D721Med (cell line): ENCODE measurements around the gene PCCB.

Experiments
- DNase-seq: peaks from one replicate; pipeline ENCODE4 v3.0.0; 2011; ENCODE audit warnings: low spot score; ENCODE audit not compliant: insufficient read length
- FAIRE-seq: peaks from 2 replicates; lab custom pipeline; 2011; peaks lifted over from hg19 to GRCh38; lab: Jason Lieb, UNC
- TF ChIP-seq, protein P1 (sequence below): IDR thresholded peaks from 2 replicates; pipeline ENCODE4 v1.5.1; 2012; ENCODE audit warnings: mild to moderate bottlenecking, control low read depth; ENCODE audit not compliant: insufficient read depth; ENCODE audit errors: missing control alignments

The PCCB gene

DNA sequence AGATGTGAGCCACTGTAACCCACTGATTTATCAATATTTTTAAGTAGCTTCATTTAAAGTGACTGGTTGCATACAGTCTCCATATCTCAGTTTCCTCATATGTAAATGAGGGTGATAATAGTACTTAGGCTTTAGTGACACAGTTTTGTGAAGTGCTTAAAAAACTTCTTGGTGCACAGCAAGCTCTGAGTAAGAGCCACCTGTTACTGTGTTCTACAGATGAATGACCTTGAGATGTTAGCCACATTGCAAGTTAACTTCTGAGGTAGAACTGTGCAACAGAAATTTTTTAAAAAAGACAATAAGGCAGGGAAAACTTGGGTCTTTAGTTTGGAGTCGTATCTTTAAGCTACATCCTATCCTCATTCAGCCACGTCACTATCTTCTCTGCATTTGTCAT, 43.1 kb downstream of the PCCB start:
- TF ChIP-seq, protein P1, sequence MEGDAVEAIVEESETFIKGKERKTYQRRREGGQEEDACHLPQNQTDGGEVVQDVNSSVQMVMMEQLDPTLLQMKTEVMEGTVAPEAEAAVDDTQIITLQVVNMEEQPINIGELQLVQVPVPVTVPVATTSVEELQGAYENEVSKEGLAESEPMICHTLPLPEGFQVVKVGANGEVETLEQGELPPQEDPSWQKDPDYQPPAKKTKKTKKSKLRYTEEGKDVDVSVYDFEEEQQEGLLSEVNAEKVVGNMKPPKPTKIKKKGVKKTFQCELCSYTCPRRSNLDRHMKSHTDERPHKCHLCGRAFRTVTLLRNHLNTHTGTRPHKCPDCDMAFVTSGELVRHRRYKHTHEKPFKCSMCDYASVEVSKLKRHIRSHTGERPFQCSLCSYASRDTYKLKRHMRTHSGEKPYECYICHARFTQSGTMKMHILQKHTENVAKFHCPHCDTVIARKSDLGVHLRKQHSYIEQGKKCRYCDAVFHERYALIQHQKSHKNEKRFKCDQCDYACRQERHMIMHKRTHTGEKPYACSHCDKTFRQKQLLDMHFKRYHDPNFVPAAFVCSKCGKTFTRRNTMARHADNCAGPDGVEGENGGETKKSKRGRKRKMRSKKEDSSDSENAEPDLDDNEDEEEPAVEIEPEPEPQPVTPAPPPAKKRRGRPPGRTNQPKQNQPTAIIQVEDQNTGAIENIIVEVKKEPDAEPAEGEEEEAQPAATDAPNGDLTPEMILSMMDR = no peak
- DNase-seq = no peak
- FAIRE-seq = no peak

DNA sequence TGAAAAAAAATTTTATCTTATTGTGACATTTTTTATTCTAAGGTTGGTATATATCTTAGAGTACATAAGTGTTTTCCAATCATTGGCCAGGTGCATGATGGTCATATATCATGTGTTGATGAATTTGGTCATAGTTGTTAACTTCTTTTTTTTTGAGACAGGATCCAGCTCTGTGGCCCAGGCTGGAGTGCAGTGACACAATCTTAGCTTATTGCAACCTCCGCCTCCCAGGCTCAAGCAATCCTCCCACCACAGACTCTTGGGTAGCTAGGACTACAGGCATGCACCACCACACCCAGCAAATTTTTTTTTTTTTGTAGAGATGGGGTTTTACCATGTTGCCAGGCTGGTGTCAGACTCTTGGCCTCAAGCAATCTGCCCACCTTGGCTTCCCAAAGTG, 44.0 kb downstream of the PCCB start:
- DNase-seq = no peak
- no peak for FAIRE-seq
- TF ChIP-seq, protein P1 = no peak

DNA sequence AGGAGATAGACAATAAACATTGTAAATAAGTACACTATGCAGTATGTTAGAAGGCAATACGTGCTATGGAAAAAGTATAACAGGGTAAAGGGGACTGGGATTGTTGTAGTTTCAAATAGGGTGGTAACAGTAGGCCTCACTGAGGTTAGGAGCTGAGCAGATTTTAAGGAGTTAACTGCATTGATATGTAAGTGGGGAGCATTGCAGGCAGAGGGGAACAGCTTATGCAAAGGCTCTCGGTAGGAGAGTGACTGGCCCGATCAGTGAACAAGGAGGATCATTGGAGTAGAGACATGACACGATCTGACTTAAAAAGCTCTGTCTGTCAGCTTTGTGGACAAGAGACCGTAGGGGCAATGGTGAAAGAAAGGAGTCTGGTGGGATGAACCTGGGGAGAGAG, 46.8 kb downstream of the PCCB start:
- no peak for DNase-seq
- TF ChIP-seq, protein P1 = no peak
- no peak for FAIRE-seq

DNA sequence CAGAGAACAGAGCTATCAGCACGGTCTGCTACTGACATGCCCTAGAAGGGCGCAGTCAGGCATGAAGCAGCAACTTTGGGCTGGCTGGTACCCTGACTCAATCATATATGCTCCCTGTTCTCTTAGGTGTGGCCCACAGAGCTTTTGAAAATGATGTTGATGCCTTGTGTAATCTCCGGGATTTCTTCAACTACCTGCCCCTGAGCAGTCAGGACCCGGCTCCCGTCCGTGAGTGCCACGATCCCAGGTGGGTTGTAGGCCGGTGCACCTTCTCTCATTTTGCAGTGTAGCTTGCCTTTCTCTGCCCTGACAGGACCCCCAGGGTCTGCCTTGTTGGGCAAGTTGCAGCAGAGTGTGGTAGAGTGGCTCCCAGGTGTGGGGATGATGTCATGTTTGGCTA, 47.7 kb downstream of the PCCB start:
- FAIRE-seq (no peak), DNase-seq (no peak)
- TF ChIP-seq, protein P1 = no peak

DNA sequence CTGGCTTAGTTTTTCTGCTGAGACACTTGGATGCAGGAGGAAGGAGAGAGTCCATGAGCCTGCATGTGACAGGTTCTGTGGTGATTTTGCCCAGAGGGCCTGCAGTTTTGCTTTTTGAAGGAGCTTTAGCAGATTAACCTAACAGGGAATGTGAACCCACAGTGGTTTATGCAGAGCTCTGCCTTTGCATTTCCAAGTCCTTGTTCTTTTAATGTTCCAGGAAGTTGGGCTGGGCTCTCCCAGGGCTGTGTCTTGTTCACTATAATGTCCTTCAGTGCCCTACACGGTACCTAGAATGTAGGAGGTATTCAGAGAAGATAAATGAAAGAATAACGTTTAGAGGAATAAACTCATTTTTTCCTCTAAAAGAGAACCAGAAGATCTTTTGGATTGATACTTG, 50.3 kb downstream of the PCCB start:
- TF ChIP-seq, protein P1 = no peak
- FAIRE-seq (no peak), DNase-seq (no peak)

DNA sequence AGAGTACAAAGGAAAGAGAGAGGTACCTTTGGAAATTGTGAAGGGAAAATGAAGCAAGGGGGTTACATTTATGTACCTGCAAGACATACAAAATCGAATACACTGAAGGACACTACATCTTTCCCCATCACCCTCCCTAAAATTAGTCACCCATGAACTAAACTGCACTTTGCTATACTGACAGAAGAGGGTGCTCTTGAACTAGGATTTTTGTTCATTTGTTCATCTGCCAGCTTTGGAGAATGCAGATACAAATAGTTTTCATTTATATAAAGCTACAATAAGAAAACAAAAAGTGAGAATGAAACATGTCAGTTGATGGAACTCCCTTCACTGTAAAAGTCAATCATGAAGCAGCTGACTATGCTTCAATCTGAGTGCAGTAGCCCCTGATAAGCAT, 55.7 kb downstream of the PCCB start:
- DNase-seq (no peak), FAIRE-seq (peak; percentile 96)
- TF ChIP-seq, protein P1 = no peak

DNA sequence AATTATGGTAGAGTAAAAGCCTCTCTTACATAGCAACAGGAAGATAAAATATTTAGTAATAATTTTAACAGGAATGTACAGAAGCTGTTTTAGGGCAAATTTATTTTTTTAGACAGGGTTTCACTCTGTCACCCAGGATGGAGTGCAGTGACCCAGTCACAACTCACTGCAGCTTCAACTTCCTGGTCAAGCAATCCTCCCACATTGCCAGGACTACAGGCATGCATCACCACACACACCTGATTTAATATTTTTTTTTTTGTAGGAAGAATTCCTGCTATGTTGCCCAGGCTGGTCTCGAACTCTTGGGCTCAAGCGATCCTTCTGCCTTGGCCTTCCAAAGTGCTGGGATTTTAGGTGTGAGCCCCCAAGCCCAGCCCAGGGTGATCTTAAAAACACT, 61.1 kb downstream of the PCCB start:
- TF ChIP-seq, protein P1 = no peak
- DNase-seq = no peak

More for the DNA sequence above, 61.1 kb downstream of the PCCB start:
- no peak for FAIRE-seq
